Stimulated activated CD8-positive, alpha-beta memory T cell treated with anti-CD3 and anti-CD28 coated beads, Interleukin-7, amount 100 ng/mL, for 1 hour (primary cell): ENCODE measurements around the gene ZNF775.

Experiments used
- DNase-seq, 2 donors: peaks; one replicate each; pipeline ENCODE4 v3.0.0-alpha.2; 2020; ENCODE audit warnings: low read depth in 2 of 2

ZNF775 gene

GRCh38 chr7:150368884-150369747 lies 10.0 kb upstream of the ZNF775 start:
- DNase-seq: peak in 1 of 2 donors; percentile 29

- DNase-seq: no peak
Measured at GRCh38 chr7:150369748-150370501, 9.2 kb upstream of the ZNF775 start.

GRCh38 chr7:150370612-150371071 lies 8.5 kb upstream of the ZNF775 start:
- DNase-seq: no peak

- DNase-seq: no peak
Measured at GRCh38 chr7:150371131-150371995, 7.8 kb upstream of the ZNF775 start.

GRCh38 chr7:150371996-150372270 lies 7.2 kb upstream of the ZNF775 start:
- no peak for DNase-seq

GRCh38 chr7:150372271-150373048 lies 6.7 kb upstream of the ZNF775 start:
- DNase-seq: no peak

GRCh38 chr7:150373049-150373801 lies 5.9 kb upstream of the ZNF775 start:
- no peak for DNase-seq

GRCh38 chr7:150374026-150374425 lies 5.1 kb upstream of the ZNF775 start:
- no peak for DNase-seq

- DNase-seq: no peak
Measured at GRCh38 chr7:150374472-150374871, 4.7 kb upstream of the ZNF775 start.

- no peak for DNase-seq
Measured at GRCh38 chr7:150375662-150376521, 3.2 kb upstream of the ZNF775 start.

GRCh38 chr7:150376560-150376959 lies 2.6 kb upstream of the ZNF775 start:
- no peak for DNase-seq

- DNase-seq: no peak
Measured at GRCh38 chr7:150377196-150377595, 1.9 kb upstream of the ZNF775 start.

GRCh38 chr7:150377635-150378034 lies 1.5 kb upstream of the ZNF775 start:
- no peak for DNase-seq

GRCh38 chr7:150378115-150378852 lies 846 bp upstream of the ZNF775 start:
- no peak for DNase-seq

GRCh38 chr7:150379441-150380379 lies 580 bp downstream of the ZNF775 start:
- DNase-seq: no peak

GRCh38 chr7:150380463-150380862 lies 1.3 kb downstream of the ZNF775 start:
- DNase-seq: no peak

- no peak for DNase-seq
Measured at GRCh38 chr7:150381096-150381495, 2.0 kb downstream of the ZNF775 start.

- DNase-seq: no peak
Measured at GRCh38 chr7:150381785-150382122, 2.6 kb downstream of the ZNF775 start.
